WI38 (cell line): Measurements from ENCODE around the gene FPGS.

Experiments
- H3K4me3 ChIP-seq: 2 replicates; pipeline ENCODE4 v1.5.1; 2011; ENCODE audit warnings: low read depth, mild to moderate bottlenecking, control low read depth, low read length
- TF ChIP-seq, protein P1 (sequence below): IDR thresholded peaks from 2 replicates; pipeline ENCODE4 v1.5.1; 2012; ENCODE audit warnings: low read depth, mild to moderate bottlenecking, control low read depth, low read length

Gene FPGS

DNA sequence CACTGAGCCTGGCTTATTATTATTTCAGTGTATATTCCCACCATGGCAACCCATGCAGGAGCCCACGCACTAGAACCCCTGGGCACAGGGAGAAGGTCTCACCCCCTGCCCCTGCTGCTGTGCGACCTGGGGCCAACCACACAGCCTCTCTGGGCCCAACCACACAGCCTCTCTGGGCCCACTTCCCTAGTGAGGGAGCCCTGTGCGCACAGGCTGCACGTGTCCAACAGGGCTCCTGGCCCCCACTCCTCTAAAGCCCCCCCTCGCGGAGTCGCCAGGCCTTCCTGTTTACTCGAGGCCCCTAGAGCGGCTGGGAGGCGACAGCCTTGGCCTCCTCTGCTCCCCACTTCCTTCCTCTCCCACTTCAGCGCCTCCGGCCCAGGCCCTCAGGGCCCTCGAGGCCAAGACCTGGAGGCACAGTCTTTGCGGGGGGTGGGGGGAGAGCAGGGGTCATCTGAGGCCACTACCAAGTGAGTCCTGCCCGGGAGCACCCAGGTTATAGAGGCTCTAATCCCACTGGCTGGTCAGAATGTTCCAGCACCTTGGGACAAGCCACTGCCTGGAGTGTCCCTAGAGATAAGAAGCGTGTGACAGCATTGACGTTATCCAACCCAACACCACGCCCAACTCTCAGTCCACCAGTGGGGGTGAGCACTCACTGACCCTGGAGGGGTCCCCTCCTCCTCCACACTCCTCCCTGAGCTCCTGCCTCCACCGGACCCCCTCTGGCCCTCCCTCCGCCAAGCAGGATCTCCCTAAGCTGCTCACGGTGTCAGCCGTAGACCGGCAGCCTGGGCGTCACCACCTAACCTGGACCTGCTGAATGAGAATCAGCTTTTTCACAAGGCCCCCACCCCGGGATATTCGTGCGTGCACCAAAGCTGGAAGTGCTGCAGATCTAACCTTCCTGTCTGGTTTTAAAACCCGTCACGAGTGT is 59.7 kb downstream of the FPGS start:
- TF ChIP-seq, protein P1, sequence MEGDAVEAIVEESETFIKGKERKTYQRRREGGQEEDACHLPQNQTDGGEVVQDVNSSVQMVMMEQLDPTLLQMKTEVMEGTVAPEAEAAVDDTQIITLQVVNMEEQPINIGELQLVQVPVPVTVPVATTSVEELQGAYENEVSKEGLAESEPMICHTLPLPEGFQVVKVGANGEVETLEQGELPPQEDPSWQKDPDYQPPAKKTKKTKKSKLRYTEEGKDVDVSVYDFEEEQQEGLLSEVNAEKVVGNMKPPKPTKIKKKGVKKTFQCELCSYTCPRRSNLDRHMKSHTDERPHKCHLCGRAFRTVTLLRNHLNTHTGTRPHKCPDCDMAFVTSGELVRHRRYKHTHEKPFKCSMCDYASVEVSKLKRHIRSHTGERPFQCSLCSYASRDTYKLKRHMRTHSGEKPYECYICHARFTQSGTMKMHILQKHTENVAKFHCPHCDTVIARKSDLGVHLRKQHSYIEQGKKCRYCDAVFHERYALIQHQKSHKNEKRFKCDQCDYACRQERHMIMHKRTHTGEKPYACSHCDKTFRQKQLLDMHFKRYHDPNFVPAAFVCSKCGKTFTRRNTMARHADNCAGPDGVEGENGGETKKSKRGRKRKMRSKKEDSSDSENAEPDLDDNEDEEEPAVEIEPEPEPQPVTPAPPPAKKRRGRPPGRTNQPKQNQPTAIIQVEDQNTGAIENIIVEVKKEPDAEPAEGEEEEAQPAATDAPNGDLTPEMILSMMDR = no peak
- no peak overlapping the region for H3K4me3 ChIP-seq

DNA sequence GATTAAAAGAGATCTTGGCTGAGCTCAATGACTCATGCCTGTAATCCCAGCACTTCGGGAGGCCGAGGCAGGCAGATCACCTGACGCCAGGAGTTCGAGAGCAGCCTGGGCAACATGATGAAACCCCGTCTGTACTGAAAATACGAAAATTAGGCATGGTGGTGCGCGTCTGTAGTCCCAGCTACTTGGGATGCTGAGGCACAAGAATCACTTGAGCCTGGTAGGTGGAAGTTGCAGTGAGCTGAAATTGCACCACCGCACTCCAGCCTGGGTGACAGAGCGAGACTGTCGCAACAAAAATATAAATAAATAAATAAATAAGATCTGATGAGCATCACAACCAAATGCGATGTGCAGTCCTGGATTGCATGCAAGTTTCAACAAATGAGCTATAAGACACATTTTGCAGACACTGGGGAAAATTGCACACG is 60.5 kb downstream of the FPGS start:
- TF ChIP-seq, protein P1 = no peak
- no peak overlapping the region for H3K4me3 ChIP-seq
